ENCODE results near the gene PASK. TPM values are rescaled to one million over a fixed set of nuclear protein-coding genes. Genes with fewer than 3 reads are reported as not detected.

Gene PASK
- polyA plus RNA-seq, 1 donor from 2014 or later = 26.0 TPM

- TF ChIP-seq, protein P1, sequence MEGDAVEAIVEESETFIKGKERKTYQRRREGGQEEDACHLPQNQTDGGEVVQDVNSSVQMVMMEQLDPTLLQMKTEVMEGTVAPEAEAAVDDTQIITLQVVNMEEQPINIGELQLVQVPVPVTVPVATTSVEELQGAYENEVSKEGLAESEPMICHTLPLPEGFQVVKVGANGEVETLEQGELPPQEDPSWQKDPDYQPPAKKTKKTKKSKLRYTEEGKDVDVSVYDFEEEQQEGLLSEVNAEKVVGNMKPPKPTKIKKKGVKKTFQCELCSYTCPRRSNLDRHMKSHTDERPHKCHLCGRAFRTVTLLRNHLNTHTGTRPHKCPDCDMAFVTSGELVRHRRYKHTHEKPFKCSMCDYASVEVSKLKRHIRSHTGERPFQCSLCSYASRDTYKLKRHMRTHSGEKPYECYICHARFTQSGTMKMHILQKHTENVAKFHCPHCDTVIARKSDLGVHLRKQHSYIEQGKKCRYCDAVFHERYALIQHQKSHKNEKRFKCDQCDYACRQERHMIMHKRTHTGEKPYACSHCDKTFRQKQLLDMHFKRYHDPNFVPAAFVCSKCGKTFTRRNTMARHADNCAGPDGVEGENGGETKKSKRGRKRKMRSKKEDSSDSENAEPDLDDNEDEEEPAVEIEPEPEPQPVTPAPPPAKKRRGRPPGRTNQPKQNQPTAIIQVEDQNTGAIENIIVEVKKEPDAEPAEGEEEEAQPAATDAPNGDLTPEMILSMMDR (IDR thresholded peaks at IDR 0.05; ENCODE audit: poor library complexity, severe bottlenecking) = no peak
- no peak for TF ChIP-seq MXI1 (conservative IDR thresholded peaks at IDR 0.05; ENCODE audit: poor library complexity, severe bottlenecking)
Observed at GRCh38 chr2:241069821-241070281, 79.4 kb downstream of the PASK start (continued).

GRCh38 chr2:241068942-241069810 lies 80.1 kb downstream of the PASK start:
- Histone ChIP-seq H2AFZ (ENCODE audit: low read depth, low read length) (no peak overlapping the region), H3K79me2 (replicated peaks; ENCODE audit: insufficient read depth, low read length) (no peaks in the 10 kb centered on the region), H3K9me2 (ENCODE audit: insufficient read depth, low read length) (no peaks in the 10 kb centered on the region), H3F3A (ENCODE audit: insufficient read depth, low read length, poor library complexity, severe bottlenecking) (no peaks in the 10 kb centered on the region), H3K36me3 (ENCODE audit: insufficient read depth, low read length) (no peaks in the 10 kb centered on the region), H4K20me1 (ENCODE audit: insufficient read depth) (no peaks in the 10 kb centered on the region), H3K9me3 (ENCODE audit: low read length) (no peaks in the 10 kb centered on the region), H3K4me3 (ENCODE audit: low read length) (no peak overlapping the region), H3K4me2 (ENCODE audit: low read length) (no peak overlapping the region), H3K27ac (ENCODE audit: low read length) (no peak overlapping the region), H3K27me3 (ENCODE audit: insufficient read depth, low read depth, low read length) (no peaks in the 10 kb centered on the region), H3K9ac (ENCODE audit: low read length) (no peak overlapping the region)
- TF ChIP-seq TAF1 (IDR thresholded peaks at IDR 0.05; ENCODE audit: low read depth) (no peak), EZH2 (IDR thresholded peaks at IDR 0.05; ENCODE audit: borderline replicate concordance, insufficient read depth, low read length, poor library complexity, severe bottlenecking) (no peak), EP300 (conservative IDR thresholded peaks at IDR 0.05; ENCODE audit: poor library complexity, severe bottlenecking) (no peak), SMC3 (conservative IDR thresholded peaks at IDR 0.05; ENCODE audit: poor library complexity) (no peak), POLR2AphosphoS5 (IDR thresholded peaks at IDR 0.05) (no peak), RAD21 (conservative IDR thresholded peaks at IDR 0.05) (no peak), REST (IDR thresholded peaks at IDR 0.05; ENCODE audit: borderline replicate concordance) (no peak), MXI1 (conservative IDR thresholded peaks at IDR 0.05; ENCODE audit: poor library complexity, severe bottlenecking) (no peak)
- TF ChIP-seq, protein P1 (IDR thresholded peaks at IDR 0.05; ENCODE audit: poor library complexity, severe bottlenecking) = no peak
